ENCODE measurements around the gene CAPN11.

CAPN11 gene

DNA sequence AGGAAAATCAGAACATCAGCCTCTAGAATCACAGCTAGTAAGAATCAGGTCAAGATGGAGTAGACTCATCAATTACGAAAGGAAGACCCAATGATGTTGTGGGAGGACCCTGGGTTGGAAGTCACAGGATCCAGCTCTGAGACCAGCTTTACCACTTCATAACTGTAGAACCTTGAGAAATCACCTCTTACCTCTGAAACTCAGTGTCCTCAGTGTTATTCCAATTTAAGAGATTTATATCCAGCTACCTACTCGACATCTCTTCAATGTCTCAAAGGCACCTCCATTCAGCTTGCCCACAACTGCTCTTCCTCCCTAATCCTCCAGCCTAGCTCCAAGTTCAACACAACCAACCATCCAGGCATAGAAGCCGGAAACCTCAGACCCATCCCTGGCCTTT, 47.7 kb upstream of the CAPN11 start:
- Histone ChIP-seq H3K27me3 (ENCODE audit: insufficient read depth, poor library complexity, severe bottlenecking) (no peaks in the 10 kb centered on the region), H3K27ac (replicated peaks) (no peak overlapping the region), H3K4me3 (replicated peaks; ENCODE audit: insufficient read depth, low read length) (no peak overlapping the region)
- DNase-seq (ENCODE audit: low read depth in 1 of 2, low spot score in 1 of 2), result no peak
- no peak for TF ChIP-seq GABPA (IDR thresholded peaks at IDR 0.05; ENCODE audit: low read depth)
- TF ChIP-seq, protein P1, sequence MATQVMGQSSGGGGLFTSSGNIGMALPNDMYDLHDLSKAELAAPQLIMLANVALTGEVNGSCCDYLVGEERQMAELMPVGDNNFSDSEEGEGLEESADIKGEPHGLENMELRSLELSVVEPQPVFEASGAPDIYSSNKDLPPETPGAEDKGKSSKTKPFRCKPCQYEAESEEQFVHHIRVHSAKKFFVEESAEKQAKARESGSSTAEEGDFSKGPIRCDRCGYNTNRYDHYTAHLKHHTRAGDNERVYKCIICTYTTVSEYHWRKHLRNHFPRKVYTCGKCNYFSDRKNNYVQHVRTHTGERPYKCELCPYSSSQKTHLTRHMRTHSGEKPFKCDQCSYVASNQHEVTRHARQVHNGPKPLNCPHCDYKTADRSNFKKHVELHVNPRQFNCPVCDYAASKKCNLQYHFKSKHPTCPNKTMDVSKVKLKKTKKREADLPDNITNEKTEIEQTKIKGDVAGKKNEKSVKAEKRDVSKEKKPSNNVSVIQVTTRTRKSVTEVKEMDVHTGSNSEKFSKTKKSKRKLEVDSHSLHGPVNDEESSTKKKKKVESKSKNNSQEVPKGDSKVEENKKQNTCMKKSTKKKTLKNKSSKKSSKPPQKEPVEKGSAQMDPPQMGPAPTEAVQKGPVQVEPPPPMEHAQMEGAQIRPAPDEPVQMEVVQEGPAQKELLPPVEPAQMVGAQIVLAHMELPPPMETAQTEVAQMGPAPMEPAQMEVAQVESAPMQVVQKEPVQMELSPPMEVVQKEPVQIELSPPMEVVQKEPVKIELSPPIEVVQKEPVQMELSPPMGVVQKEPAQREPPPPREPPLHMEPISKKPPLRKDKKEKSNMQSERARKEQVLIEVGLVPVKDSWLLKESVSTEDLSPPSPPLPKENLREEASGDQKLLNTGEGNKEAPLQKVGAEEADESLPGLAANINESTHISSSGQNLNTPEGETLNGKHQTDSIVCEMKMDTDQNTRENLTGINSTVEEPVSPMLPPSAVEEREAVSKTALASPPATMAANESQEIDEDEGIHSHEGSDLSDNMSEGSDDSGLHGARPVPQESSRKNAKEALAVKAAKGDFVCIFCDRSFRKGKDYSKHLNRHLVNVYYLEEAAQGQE (IDR thresholded peaks at IDR 0.05; ENCODE audit: insufficient replicate concordance, low read depth), result no peak
- TF ChIP-seq SPI1 (IDR thresholded peaks at IDR 0.05; ENCODE audit: borderline replicate concordance, low read depth), result no peak
- TF ChIP-seq, protein P2, sequence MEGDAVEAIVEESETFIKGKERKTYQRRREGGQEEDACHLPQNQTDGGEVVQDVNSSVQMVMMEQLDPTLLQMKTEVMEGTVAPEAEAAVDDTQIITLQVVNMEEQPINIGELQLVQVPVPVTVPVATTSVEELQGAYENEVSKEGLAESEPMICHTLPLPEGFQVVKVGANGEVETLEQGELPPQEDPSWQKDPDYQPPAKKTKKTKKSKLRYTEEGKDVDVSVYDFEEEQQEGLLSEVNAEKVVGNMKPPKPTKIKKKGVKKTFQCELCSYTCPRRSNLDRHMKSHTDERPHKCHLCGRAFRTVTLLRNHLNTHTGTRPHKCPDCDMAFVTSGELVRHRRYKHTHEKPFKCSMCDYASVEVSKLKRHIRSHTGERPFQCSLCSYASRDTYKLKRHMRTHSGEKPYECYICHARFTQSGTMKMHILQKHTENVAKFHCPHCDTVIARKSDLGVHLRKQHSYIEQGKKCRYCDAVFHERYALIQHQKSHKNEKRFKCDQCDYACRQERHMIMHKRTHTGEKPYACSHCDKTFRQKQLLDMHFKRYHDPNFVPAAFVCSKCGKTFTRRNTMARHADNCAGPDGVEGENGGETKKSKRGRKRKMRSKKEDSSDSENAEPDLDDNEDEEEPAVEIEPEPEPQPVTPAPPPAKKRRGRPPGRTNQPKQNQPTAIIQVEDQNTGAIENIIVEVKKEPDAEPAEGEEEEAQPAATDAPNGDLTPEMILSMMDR (IDR thresholded peaks at IDR 0.05; ENCODE audit: insufficient read depth, low read length), result no peak

GRCh38 chr6:44111434-44112417, 46.9 kb upstream of the CAPN11 start:
- Histone ChIP-seq H3K27me3 (ENCODE audit: insufficient read depth, poor library complexity, severe bottlenecking) (no peaks in the 10 kb centered on the region), H3K27ac (replicated peaks) (no peak overlapping the region), H3K4me3 (replicated peaks; ENCODE audit: insufficient read depth, low read length) (no peak overlapping the region)
- TF ChIP-seq, protein P2 (IDR thresholded peaks at IDR 0.05; ENCODE audit: insufficient read depth, low read length), result no peak
- TF ChIP-seq GABPA (IDR thresholded peaks at IDR 0.05; ENCODE audit: low read depth), result no peak
- TF ChIP-seq SPI1 (IDR thresholded peaks at IDR 0.05; ENCODE audit: borderline replicate concordance, low read depth), result no peak
- TF ChIP-seq, protein P1 (IDR thresholded peaks at IDR 0.05; ENCODE audit: insufficient replicate concordance, low read depth), result no peak
- no peak; the same call in 1 of the 2 replicates for TF ChIP-seq POLR2AphosphoS5 (IDR thresholded peaks at IDR 0.05; ENCODE audit: low read depth)
- no peak for DNase-seq (ENCODE audit: low read depth in 1 of 2, low spot score in 1 of 2)

GRCh38 chr6:44113414-44113813, 45.2 kb upstream of the CAPN11 start:
- Histone ChIP-seq H3K27me3 (ENCODE audit: insufficient read depth, poor library complexity, severe bottlenecking) (no peaks in the 10 kb centered on the region), H3K4me3 (replicated peaks; ENCODE audit: insufficient read depth, low read length) (no peak overlapping the region), H3K27ac (replicated peaks) (no peak overlapping the region)
- no peak for TF ChIP-seq POLR2AphosphoS5 (IDR thresholded peaks at IDR 0.05; ENCODE audit: low read depth)
- TF ChIP-seq, protein P1 (IDR thresholded peaks at IDR 0.05; ENCODE audit: insufficient replicate concordance, low read depth), result no peak
- TF ChIP-seq SPI1 (IDR thresholded peaks at IDR 0.05; ENCODE audit: borderline replicate concordance, low read depth), result no peak
- TF ChIP-seq GABPA (IDR thresholded peaks at IDR 0.05; ENCODE audit: low read depth), result no peak
- TF ChIP-seq, protein P2 (IDR thresholded peaks at IDR 0.05; ENCODE audit: insufficient read depth, low read length), result no peak
- DNase-seq (ENCODE audit: low read depth in 1 of 2, low spot score in 1 of 2), result no peak

All from HL-60 (cell line).